Measurements from ENCODE around the gene EPB41L1. TPM values are rescaled to one million over a fixed set of nuclear protein-coding genes. Genes with fewer than 3 reads are reported as not detected.
"Not testable (repeated sequence)": the region's sequence is repeated elsewhere in the genome, so short reads cannot be mapped to it uniquely, and the experiment has no call there.

Gene EPB41L1
- polyA plus RNA-seq, 3 donors: 65.6 to 68.0 (median 67.0) TPM

- no peak for DNase-seq
These were observed 32.3 kb upstream of the EPB41L1 start for GRCh38 chr20:36121981-36122930.

GRCh38 chr20:36122931-36123288 is 31.6 kb upstream of the EPB41L1 start:
- DNase-seq: no peak

GRCh38 chr20:36125097-36125496 is 29.4 kb upstream of the EPB41L1 start:
- no peak for DNase-seq

GRCh38 chr20:36126836-36127527 is 27.6 kb upstream of the EPB41L1 start:
- no peak for DNase-seq

GRCh38 chr20:36128463-36129159 is 25.9 kb upstream of the EPB41L1 start:
- no peak for DNase-seq

- no peak for DNase-seq
These were observed 25.4 kb upstream of the EPB41L1 start for GRCh38 chr20:36129160-36129543.

- DNase-seq: no peak
These were observed 24.1 kb upstream of the EPB41L1 start for GRCh38 chr20:36130390-36130789.

- no peak for DNase-seq
These were observed 21.7 kb upstream of the EPB41L1 start for GRCh38 chr20:36132802-36133211.

- DNase-seq: no peak
These were observed 20.7 kb upstream of the EPB41L1 start for GRCh38 chr20:36133821-36134220.

- DNase-seq: no peak
These were observed 19.4 kb upstream of the EPB41L1 start for GRCh38 chr20:36135159-36135558.

- DNase-seq: no peak
These were observed 18.7 kb upstream of the EPB41L1 start for GRCh38 chr20:36135821-36136220.

GRCh38 chr20:36137313-36137712 is 17.2 kb upstream of the EPB41L1 start:
- DNase-seq: not testable (repeated sequence)

- no peak for DNase-seq
These were observed 13.2 kb upstream of the EPB41L1 start for GRCh38 chr20:36141310-36141709.

GRCh38 chr20:36144336-36144735 is 10.2 kb upstream of the EPB41L1 start:
- DNase-seq: no peak

GRCh38 chr20:36145877-36146707 is 8.4 kb upstream of the EPB41L1 start:
- no peak for DNase-seq

- DNase-seq: no peak
These were observed 6.8 kb upstream of the EPB41L1 start for GRCh38 chr20:36147690-36148089.

GRCh38 chr20:36148439-36148838 is 6.1 kb upstream of the EPB41L1 start:
- DNase-seq: no peak

- DNase-seq: no peak
These were observed 5.5 kb upstream of the EPB41L1 start for GRCh38 chr20:36149012-36149411.

- DNase-seq: no peak
These were observed 5.1 kb upstream of the EPB41L1 start for GRCh38 chr20:36149469-36149868.

GRCh38 chr20:36150489-36150846 is 4.1 kb upstream of the EPB41L1 start:
- DNase-seq: no peak

GRCh38 chr20:36150847-36151539 is 3.5 kb upstream of the EPB41L1 start:
- DNase-seq: no peak
